OCI-LY7 (cell line): Measurements from ENCODE around the gene LRRK1. TPM values are rescaled to one million over a fixed set of nuclear protein-coding genes. Genes with fewer than 3 reads are reported as not detected.

ENCODE experiments used
- BruUV-seq: library from RNA; stranded (reverse); fragments of 400-500 nt; replicated peaks from 2 replicates; lab custom pipeline; 2021; lab: Mats Ljungman, UMichigan
- CTCF ChIA-PET: fragments of 300-600 bp; sonication (Branson Sonifier 250); formaldehyde crosslinking; loops from one replicate; lab custom pipeline; 2022; ENCODE audit warnings: antibody characterized with exemption; ENCODE audit not compliant: unreplicated experiment; lab: Charles Lee
- POLR2A ChIA-PET: fragments of 300-600 bp; sonication (Branson Sonifier 250); formaldehyde crosslinking; loops from one replicate; lab custom pipeline; 2022; ENCODE audit warnings: antibody characterized with exemption; lab: Charles Lee
- DNase-seq: peaks from one replicate; pipeline ENCODE4 v3.0.0-alpha.2; 2015; ENCODE audit warnings: low spot score
- H2AFZ ChIP-seq: fragments of 200-600 bp; sonication (generic), shearing (Covaris generic); 2 replicates; pipeline ENCODE4 v1.6.1; 2014; ENCODE audit warnings: mild to moderate bottlenecking, antibody characterized with exemption, low read length, moderate library complexity
- H3K27ac ChIP-seq: fragments of 200-600 bp; sonication (generic); 2 replicates; pipeline ENCODE4 v1.5.1; 2014; ENCODE audit warnings: mixed run types, low read depth, mild to moderate bottlenecking, moderate library complexity, low read length, inconsistent platforms; ENCODE audit not compliant: poor library complexity, severe bottlenecking
- H3K36me3 ChIP-seq: fragments of 200-600 bp; sonication (generic); 2 replicates; pipeline ENCODE4 v1.6.1; 2014; ENCODE audit warnings: mild to moderate bottlenecking, antibody characterized with exemption, low read length, moderate library complexity, mixed read lengths; ENCODE audit not compliant: insufficient read depth
- H3K4me1 ChIP-seq: fragments of 200-600 bp; sonication (generic); 2 replicates; pipeline ENCODE4 v1.5.1; 2014; ENCODE audit warnings: mild to moderate bottlenecking, low read length; ENCODE audit not compliant: insufficient read depth, poor library complexity, severe bottlenecking
- H3K4me2 ChIP-seq: fragments of 200-600 bp; sonication (generic); 2 replicates; pipeline ENCODE4 v1.6.1; 2014; ENCODE audit warnings: mild to moderate bottlenecking, low read length
- H3K4me3 ChIP-seq: fragments of 200-600 bp; sonication (generic); 2 replicates; pipeline ENCODE4 v1.5.1; 2014; ENCODE audit warnings: mild to moderate bottlenecking, low read depth, low read length; ENCODE audit not compliant: poor library complexity, severe bottlenecking
- H3K79me2 ChIP-seq: fragments of 200-600 bp; sonication (generic); 2 replicates; pipeline ENCODE4 v1.6.1; 2016; ENCODE audit warnings: low read depth, mild to moderate bottlenecking, low read length, moderate library complexity, mixed read lengths; ENCODE audit not compliant: insufficient read depth
- H3K9me2 ChIP-seq: fragments of 200-600 bp; sonication (generic); 2 replicates; pipeline ENCODE4 v1.6.1; 2016; ENCODE audit warnings: mild to moderate bottlenecking, low read length, mixed read lengths; ENCODE audit not compliant: insufficient read depth
- H3K9me3 ChIP-seq: fragments of 200-600 bp; sonication (generic); 2 replicates; pipeline ENCODE4 v1.6.1; 2014; ENCODE audit warnings: mild to moderate bottlenecking, mixed run types, low read length, mixed read lengths
- H4K20me1 ChIP-seq: fragments of 200-600 bp; sonication (generic); 2 replicates; pipeline ENCODE4 v1.6.1; 2014; ENCODE audit warnings: mild to moderate bottlenecking, antibody characterized with exemption, low read length, moderate library complexity, mixed read lengths; ENCODE audit not compliant: insufficient read depth
- CTCF ChIP-seq: fragments of 200-600 bp; sonication (generic); conservative IDR thresholded peaks from 2 replicates; pipeline ENCODE4 v1.5.1; 2014; ENCODE audit warnings: mild to moderate bottlenecking, antibody characterized with exemption, low read length, moderate library complexity, mixed read lengths
- EZH2phosphoT487 ChIP-seq: fragments of 200-600 bp; sonication (generic); IDR thresholded peaks from 2 replicates; pipeline ENCODE4 v1.6.1; 2018; ENCODE audit warnings: low read depth, borderline replicate concordance, mild to moderate bottlenecking, mixed run types, antibody characterized with exemption, low read length, moderate library complexity, mixed read lengths
- intact Hi-C: fragments of 100-400 bp; cut with micrococcal nuclease; formaldehyde crosslinking; loops from one replicate; pipeline ENCODE4 v1.10.0; 2022; ENCODE audit not compliant: unreplicated experiment
- total RNA-seq, 2 experiments: library from RNA; depleted of rRNA in 1 of 2; stranded (reverse); fragments of >200 nt in 1 of 2; shearing (Covaris generic) in 1 of 2; gene quantifications; 2 replicates each; pipeline ENCODE4 v1.2.3, GENCODE V29; 2014 to 2022

The LRRK1 gene
- total RNA-seq, 2 experiments from 2014 or later, result 92.3 to 233 TPM

GRCh38 chr15:101010781-101011180 is 91.6 kb downstream of the LRRK1 start:
- CTCF ChIA-PET, result no interaction called here
- peaks cover 37% of the 10 kb centered on the region for H3K4me1 ChIP-seq
- H2AFZ ChIP-seq, result no peak overlapping the region
- H3K9me2 ChIP-seq, result no peaks in the 10 kb centered on the region
- DNase-seq, result no peak
- no peaks in the 10 kb centered on the region for H3K9me3 ChIP-seq
- H3K79me2 ChIP-seq, result peaks cover 5% of the 10 kb centered on the region; the same call in 1 of the 2 replicates
- no peak overlapping the region for H3K4me3 ChIP-seq
- POLR2A ChIA-PET, result interaction anchor here (0.7 to 1.2 kb wide), 4 partner anchors 9 to 114 kb away, joined by 3 read pairs; no protein-coding TSS in a partner anchor
- no peak overlapping the region for H3K27ac ChIP-seq
- BruUV-seq, result no TSS peak
- TF ChIP-seq EZH2phosphoT487 (no peak), CTCF (no peak)
- H4K20me1 ChIP-seq, result no peaks in the 10 kb centered on the region
- no peak overlapping the region for H3K4me2 ChIP-seq
- H3K36me3 ChIP-seq, result peaks cover 89% of the 10 kb centered on the region
- intact Hi-C loops, result no loop called here

GRCh38 chr15:101012326-101013200 is 93.4 kb downstream of the LRRK1 start:
- TF ChIP-seq CTCF (no peak), EZH2phosphoT487 (no peak)
- Histone ChIP-seq H4K20me1 (no peaks in the 10 kb centered on the region), H3K36me3 (peaks cover 91% of the 10 kb centered on the region), H3K9me3 (no peaks in the 10 kb centered on the region), H3K4me1 (peaks cover 19% of the 10 kb centered on the region), H3K79me2 (peaks cover 1% of the 10 kb centered on the region; the same call in 1 of the 2 replicates), H2AFZ (no peak overlapping the region), H3K4me3 (no peak overlapping the region), H3K9me2 (no peaks in the 10 kb centered on the region), H3K4me2 (no peak overlapping the region), H3K27ac (no peak overlapping the region)
- no peak for DNase-seq
- no TSS peak for BruUV-seq
- CTCF ChIA-PET, result no interaction called here
- intact Hi-C loops, result no loop called here
- POLR2A ChIA-PET, result interaction anchor here (0.6 to 1.3 kb wide), 5 partner anchors 14 to 282 kb away, joined by 3 to 6 read pairs (median 4); partner anchors contain the start of gene SNRPA1

GRCh38 chr15:101013201-101013550 is 94.0 kb downstream of the LRRK1 start:
- BruUV-seq, result no TSS peak

More at GRCh38 chr15:101013201-101013550, 94.0 kb downstream of the LRRK1 start:
- no peak for DNase-seq
- no peak overlapping the region for H3K27ac ChIP-seq
- no peak for TF ChIP-seq EZH2phosphoT487
- TF ChIP-seq CTCF, result no peak
- H3K4me1 ChIP-seq, result peaks cover 13% of the 10 kb centered on the region
- no peak overlapping the region for H3K4me3 ChIP-seq
- ChIA-PET POLR2A (interaction anchor here (0.6 kb wide), 1 partner anchor 239 kb away, joined by 6 read pairs; no protein-coding TSS in a partner anchor), CTCF (no interaction called here)
- intact Hi-C loops, result no loop called here
- no peak overlapping the region for H2AFZ ChIP-seq
- no peaks in the 10 kb centered on the region for H3K79me2 ChIP-seq
- peaks cover 95% of the 10 kb centered on the region for H3K36me3 ChIP-seq
- no peaks in the 10 kb centered on the region for H4K20me1 ChIP-seq
- H3K4me2 ChIP-seq, result no peak overlapping the region
- no peaks in the 10 kb centered on the region for H3K9me2 ChIP-seq
- no peaks in the 10 kb centered on the region for H3K9me3 ChIP-seq
